GM21528 (cell line): ENCODE measurements around the gene MC3R.

Experiments used
- ATAC-seq: cut with Tn5 transposase; IDR thresholded peaks from one replicate; pipeline ENCODE4 v1.9.1; 2021; ENCODE audit warnings: mild to moderate bottlenecking, moderate library complexity; ENCODE audit not compliant: unreplicated experiment, low FRiP score

MC3R gene

DNA sequence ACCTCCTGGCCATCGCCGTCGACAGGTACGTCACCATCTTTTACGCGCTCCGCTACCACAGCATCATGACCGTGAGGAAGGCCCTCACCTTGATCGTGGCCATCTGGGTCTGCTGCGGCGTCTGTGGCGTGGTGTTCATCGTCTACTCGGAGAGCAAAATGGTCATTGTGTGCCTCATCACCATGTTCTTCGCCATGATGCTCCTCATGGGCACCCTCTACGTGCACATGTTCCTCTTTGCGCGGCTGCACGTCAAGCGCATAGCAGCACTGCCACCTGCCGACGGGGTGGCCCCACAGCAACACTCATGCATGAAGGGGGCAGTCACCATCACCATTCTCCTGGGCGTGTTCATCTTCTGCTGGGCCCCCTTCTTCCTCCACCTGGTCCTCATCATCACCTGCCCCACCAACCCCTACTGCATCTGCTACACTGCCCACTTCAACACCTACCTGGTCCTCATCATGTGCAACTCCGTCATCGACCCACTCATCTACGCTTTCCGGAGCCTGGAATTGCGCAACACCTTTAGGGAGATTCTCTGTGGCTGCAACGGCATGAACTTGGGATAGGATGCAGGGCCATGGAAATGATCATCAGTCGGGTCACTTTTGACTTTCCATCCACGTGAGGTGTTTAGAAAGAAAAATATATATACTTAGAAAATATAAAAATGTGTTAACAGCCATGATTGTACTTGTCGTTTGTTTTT is 868 bp downstream of the MC3R start:
- no peak for ATAC-seq

- no peak for ATAC-seq
Observed at GRCh38 chr20:56249956-56250355, 1.4 kb downstream of the MC3R start.

GRCh38 chr20:56257604-56258003 is 9.1 kb downstream of the MC3R start:
- ATAC-seq = no peak

GRCh38 chr20:56259948-56260347 is 11.4 kb downstream of the MC3R start:
- ATAC-seq = no peak

DNA sequence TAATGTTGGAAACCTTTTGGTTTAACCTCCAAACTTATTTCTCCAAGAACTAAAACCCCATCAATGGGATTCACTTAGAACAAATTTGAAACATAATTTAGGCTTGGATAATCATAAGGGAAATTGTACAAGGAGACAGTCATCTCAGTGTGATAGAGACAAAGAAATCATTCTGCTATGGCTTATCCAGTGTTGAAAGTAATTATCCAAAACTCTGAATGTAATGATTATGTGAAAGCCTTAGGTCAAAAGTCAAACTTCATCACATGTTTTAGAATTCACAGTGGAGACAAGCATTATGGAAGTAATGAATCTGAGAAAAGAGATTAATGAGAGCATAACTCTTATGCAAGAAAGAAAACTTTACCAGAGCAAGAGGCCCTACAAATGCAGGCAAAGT is 20.0 kb downstream of the MC3R start:
- no peak for ATAC-seq

GRCh38 chr20:56271974-56272373 is 23.4 kb downstream of the MC3R start:
- no peak for ATAC-seq

GRCh38 chr20:56273491-56273890 is 25.0 kb downstream of the MC3R start:
- no peak for ATAC-seq

DNA sequence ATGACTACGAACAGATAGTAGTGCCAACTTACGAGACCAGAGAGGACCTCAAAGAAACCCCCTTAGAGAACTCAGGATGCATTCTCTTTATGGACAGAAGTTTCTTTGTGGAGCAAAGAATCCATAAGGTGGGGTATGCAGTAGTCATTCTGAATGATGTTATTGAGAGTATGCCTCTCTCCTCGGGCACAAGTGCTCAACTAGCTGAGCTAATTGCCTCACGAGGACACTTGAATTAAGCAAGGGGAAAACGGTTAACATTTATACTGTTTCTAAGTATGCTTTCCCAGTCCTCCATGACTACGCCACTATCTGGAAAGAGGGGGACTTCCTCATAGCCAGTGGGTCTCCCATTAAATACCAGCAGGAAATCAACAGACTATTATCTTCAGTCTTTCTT is 25.6 kb downstream of the MC3R start:
- ATAC-seq = no peak

DNA sequence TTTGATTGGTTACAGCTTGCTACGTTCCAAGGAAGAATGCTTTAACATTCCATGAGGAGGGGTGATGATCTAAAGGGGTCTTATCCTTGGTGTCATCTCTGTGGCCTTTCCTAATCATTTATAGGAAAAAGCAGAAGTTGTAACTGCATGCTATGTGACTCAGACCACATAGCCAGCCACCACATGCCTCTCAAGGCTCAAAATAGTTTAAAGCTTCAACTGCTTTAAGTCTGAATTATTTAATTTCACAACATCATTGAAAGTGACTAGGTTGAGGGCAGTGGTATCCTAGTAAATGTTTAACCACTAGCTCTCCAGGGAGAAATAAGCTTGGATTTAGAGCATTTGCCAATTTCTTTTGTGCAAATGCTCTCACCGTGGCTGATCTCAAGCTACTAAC is 29.7 kb downstream of the MC3R start:
- ATAC-seq = no peak

GRCh38 chr20:56285496-56285895 is 37.0 kb downstream of the MC3R start:
- no peak for ATAC-seq

- ATAC-seq = no peak
Observed at GRCh38 chr20:56289652-56290051, 41.1 kb downstream of the MC3R start.

DNA sequence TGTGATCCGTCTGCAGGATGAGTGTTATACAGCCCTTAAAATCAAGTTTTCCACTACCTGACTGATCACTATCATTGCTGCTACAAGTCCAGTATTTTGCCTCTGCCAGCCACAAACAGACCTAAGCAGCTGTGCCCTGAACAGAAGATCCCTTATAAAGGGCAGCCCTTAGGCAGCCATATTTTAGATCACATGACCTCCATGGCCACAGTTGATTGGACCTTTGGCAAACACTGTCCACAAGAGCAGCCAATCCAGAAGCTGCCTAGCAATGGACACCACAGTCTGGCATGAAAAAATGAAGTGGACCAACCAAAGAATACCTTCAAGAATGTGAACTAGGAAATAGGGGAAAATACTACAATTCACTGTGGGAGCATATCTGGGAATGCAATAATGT is 50.8 kb downstream of the MC3R start:
- no peak for ATAC-seq
